ENCODE results near the gene GRIPAP1. TPM values are rescaled to one million over a fixed set of nuclear protein-coding genes. Genes with fewer than 3 reads are reported as not detected.

Gene GRIPAP1
- total and polyA plus RNA-seq, 2 donors (not counting 3 experiments of a cell fraction or from before 2014, with no cell fraction given): 25.3 to 49.4 TPM

GRCh38 chrX:48992341-48992740 lies 9.7 kb downstream of the GRIPAP1 start:
- BruUV-seq (replicated peaks): no TSS peak
- Histone ChIP-seq H2AFZ (ENCODE audit: low read depth, low read length) (no peak overlapping the region), H3K36me3 (ENCODE audit: control insufficient read depth in 2 of 2, extremely low read depth in 1 of 2, insufficient read depth in 2 of 2, low read length in 2 of 2) (peaks cover 2 to 22% of the 10 kb centered on the region in 2 experiments), H4K20me1 (replicated peaks; ENCODE audit: control insufficient read depth, extremely low read depth, insufficient read depth, low read length) (no peaks in the 10 kb centered on the region), H3K9me1 (replicated peaks; ENCODE audit: control insufficient read depth, extremely low read depth, insufficient read depth, low read length) (no peaks in the 10 kb centered on the region), H3K9ac (replicated peaks; ENCODE audit: extremely low read depth, insufficient read depth, low read length) (no peak overlapping the region), H3K4me1 (ENCODE audit: control insufficient read depth, extremely low read depth, insufficient read depth, low read length) (peaks cover 3% of the 10 kb centered on the region), H3K79me2 (ENCODE audit: control insufficient read depth, insufficient read depth, low read length) (no peaks in the 10 kb centered on the region), H3K27ac (ENCODE audit: insufficient read depth, low read depth, low read length) (no peak overlapping the region), H3K4me2 (ENCODE audit: insufficient read depth, low read length) (no peak overlapping the region), H3K9me3 (replicated peaks; ENCODE audit: control insufficient read depth, insufficient read depth, low read length) (no peaks in the 10 kb centered on the region), H3K27me3 (ENCODE audit: control insufficient read depth in 2 of 2, insufficient read depth in 2 of 2, low read length in 2 of 2) (no peaks in the 10 kb centered on the region), H3K4me3 (replicated peaks in 1 of 3; ENCODE audit: insufficient read depth in 1 of 3, low read depth in 1 of 3, low read length in 3 of 3) (no peak overlapping the region)
- CTCF ChIA-PET: no interaction called here
- intact Hi-C loops (cut with micrococcal nuclease) (no loop called here), dilution Hi-C loops (cut with MboI; ENCODE audit: extremely low pct_ligation_motif_present, low sequenced_read_pairs) (no loop called here)
- POLR2A ChIA-PET: interaction anchor here (1.5 kb wide), 1 partner anchor 10 kb away, joined by 5 read pairs; the partner anchor contains the start of gene GRIPAP1
- TF ChIP-seq MYC (IDR thresholded peaks at IDR 0.05; ENCODE audit: low read depth, low read length) (no peak), GATA2 (IDR thresholded peaks at IDR 0.05; ENCODE audit: insufficient read depth, insufficient read length, low read depth, low read length) (no peak), POLR2A (IDR thresholded peaks at IDR 0.05; ENCODE audit: low read depth, low read length) (no peak), EZH2 (IDR thresholded peaks at IDR 0.05; ENCODE audit: borderline replicate concordance, low read depth, low read length, severe bottlenecking) (no peak), MAX (IDR thresholded peaks at IDR 0.05; ENCODE audit: insufficient read depth, insufficient read length) (no peak), CTCF (IDR thresholded peaks at IDR 0.05; ENCODE audit: extremely low read depth in 1 of 2, insufficient read depth in 1 of 2, low read depth in 1 of 2, low read length in 2 of 2) (no peak), FOS (IDR thresholded peaks at IDR 0.05; ENCODE audit: borderline replicate concordance, insufficient read depth, low read length) (no peak), JUN (IDR thresholded peaks at IDR 0.05; ENCODE audit: borderline replicate concordance, insufficient read depth, insufficient read length, low read depth) (no peak), POLR2AphosphoS5 (IDR thresholded peaks at IDR 0.05; ENCODE audit: insufficient read depth, low read depth, low read length) (no peak)
- no peak for FAIRE-seq
- no peak for DNase-seq (ENCODE audit: low read depth, low spot score)

All from endothelial cell of umbilical vein (primary cell).